CD14-positive monocyte (primary cell): ENCODE data around the gene SMS. TPM values are rescaled to one million over a fixed set of nuclear protein-coding genes. Genes with fewer than 3 reads are reported as not detected.

Source experiments
- DNase-seq, 3 donors: peaks; one replicate each; pipeline ENCODE4 v3.0.0-alpha.2; 2011 to 2022
- H2AFZ ChIP-seq: 2 replicates; pipeline ENCODE4 v1.6.0; 2012; ENCODE audit warnings: mild to moderate bottlenecking, low read depth, low read length, inconsistent platforms; ENCODE audit not compliant: insufficient read depth, poor library complexity, severe bottlenecking
- H3K27ac ChIP-seq, 2 donors: 1 replicate in 1 of 2; 2 replicates in 1 of 2; pipeline ENCODE4 v1.5.1; 2012 to 2013; ENCODE audit warnings: low read length in 2 of 2, control low read depth in 1 of 2, inconsistent platforms in 1 of 2, low read depth in 1 of 2, mild to moderate bottlenecking in 1 of 2
- H3K27me3 ChIP-seq, 2 donors: one replicate each; pipeline versions ENCODE4 v1.6.0 to v1.6.1; 2011 to 2013; ENCODE audit warnings: low read length in 2 of 2; ENCODE audit not compliant: control insufficient read depth in 2 of 2, insufficient read depth in 2 of 2
- H3K36me3 ChIP-seq, 2 donors: replicated peaks in 1 of 2; 1 replicate in 1 of 2; 2 replicates in 1 of 2; pipeline versions ENCODE4 v1.5.1 to v1.6.1; 2012 to 2013; ENCODE audit warnings: low read length in 2 of 2, control low read depth in 1 of 2, inconsistent platforms in 1 of 2, mild to moderate bottlenecking in 1 of 2; ENCODE audit not compliant: insufficient read depth in 2 of 2, control insufficient read depth in 1 of 2
- H3K4me1 ChIP-seq, 2 donors: 1 replicate in 1 of 2; 2 replicates in 1 of 2; pipeline versions ENCODE4 v1.5.1 to v1.6.1; 2012 to 2013; ENCODE audit warnings: low read length in 2 of 2, control low read depth in 1 of 2, inconsistent platforms in 1 of 2, mild to moderate bottlenecking in 1 of 2, moderate library complexity in 1 of 2; ENCODE audit not compliant: insufficient read depth in 2 of 2, control insufficient read depth in 1 of 2
- H3K4me2 ChIP-seq: replicated peaks from 2 replicates; pipeline ENCODE3; 2012; ENCODE audit warnings: low read length, moderate library complexity, mild to moderate bottlenecking; ENCODE audit not compliant: poor library complexity, severe bottlenecking; ENCODE audit errors: extremely low read depth
- H3K4me3 ChIP-seq, 3 experiments: fragments of 200-600 bp in 1 of 3; sonication (generic) in 1 of 3; replicated peaks in 1 of 3; 1 replicate in 2 of 3; 2 replicates in 1 of 3; pipeline ENCODE4 v1.5.1; 2011 to 2013; ENCODE audit warnings: low read length in 3 of 3, mild to moderate bottlenecking in 3 of 3, control low read depth in 2 of 3, low read depth in 2 of 3, inconsistent platforms in 1 of 3, moderate library complexity in 1 of 3
- H3K79me2 ChIP-seq: 2 replicates; pipeline ENCODE4 v1.6.0; 2012; ENCODE audit warnings: mild to moderate bottlenecking, control low read depth, inconsistent platforms, low read length, moderate library complexity; ENCODE audit not compliant: insufficient read depth
- H3K9ac ChIP-seq: 2 replicates; pipeline ENCODE4 v1.6.0; 2017; ENCODE audit warnings: low read length, mild to moderate bottlenecking; ENCODE audit not compliant: insufficient read depth, poor library complexity, severe bottlenecking
- H3K9me3 ChIP-seq, 2 donors: replicated peaks in 1 of 2; 1 replicate in 1 of 2; 2 replicates in 1 of 2; pipeline versions ENCODE4 v1.5.1 to v1.6.1; 2012 to 2013; ENCODE audit warnings: low read length in 2 of 2, control low read depth in 1 of 2; ENCODE audit not compliant: control insufficient read depth in 1 of 2, insufficient read depth in 1 of 2
- H4K20me1 ChIP-seq: 2 replicates; pipeline ENCODE4 v1.6.0; 2012; ENCODE audit warnings: mild to moderate bottlenecking, low read length, control low read depth, moderate library complexity; ENCODE audit not compliant: insufficient read depth
- H3K27ac Mint-ChIP-seq, 7 donors: one replicate each; pipeline ENCODE4 v1.8.0; 2020; ENCODE audit warnings: mild to moderate bottlenecking in 7 of 7, mixed read lengths in 7 of 7, moderate library complexity in 6 of 7, inconsistent platforms in 2 of 7
- H3K27me3 Mint-ChIP-seq, 3 donors: one replicate each; pipeline ENCODE4 v1.8.0; 2021 to 2022; ENCODE audit warnings: low read depth in 3 of 3, mild to moderate bottlenecking in 3 of 3, mixed read lengths in 3 of 3, moderate library complexity in 3 of 3, inconsistent platforms in 1 of 3
- H3K36me3 Mint-ChIP-seq, 2 donors: one replicate each; pipeline ENCODE4 v1.8.0; 2020; ENCODE audit warnings: mixed read lengths in 2 of 2, inconsistent platforms in 1 of 2, mild to moderate bottlenecking in 1 of 2
- H3K4me1 Mint-ChIP-seq: one replicate; pipeline ENCODE4 v1.8.0; 2020; ENCODE audit warnings: mild to moderate bottlenecking, mixed read lengths
- H3K4me3 Mint-ChIP-seq, 2 donors: one replicate each; pipeline ENCODE4 v1.8.0; 2020; ENCODE audit warnings: mild to moderate bottlenecking in 2 of 2, mixed read lengths in 2 of 2, moderate library complexity in 1 of 2
- H3K9me3 Mint-ChIP-seq, 7 donors: one replicate each; pipeline ENCODE4 v1.8.0; 2020 to 2022; ENCODE audit warnings: mixed read lengths in 7 of 7, mild to moderate bottlenecking in 6 of 7, moderate library complexity in 6 of 7, inconsistent platforms in 2 of 7
- WGBS: methylation state at CpG from one replicate; pipeline ENCODE4 v1.1.5; 2013; ENCODE audit warnings: missing lambda C conversion rate; ENCODE audit not compliant: insufficient coverage; 5-methylcytosine and 5-hydroxymethylcytosine counted together
- intact Hi-C, 2 donors: fragments of 100-400 bp; cut with micrococcal nuclease; formaldehyde crosslinking; loops; one replicate each; pipeline versions ENCODE4 v1.15.0 to v1.15.1; 2023
- polyA plus RNA-seq, 3 donors: library from polyadenylated mRNA; depleted of rRNA in 1 of 3; unstranded in 2 of 3; stranded (reverse) in 1 of 3; fragments of 300-500 nt in 2 of 3; fragments of >200 nt in 1 of 3; fragmentation: Illumina TruSeq in 2 of 3; gene quantifications; 1 replicate in 2 of 3; 2 replicates in 1 of 3; pipeline ENCODE4 v1.2.3, GENCODE V29; 2012 to 2021
- TF ChIP-seq, protein P1 (sequence below): fragments of 200-600 bp; IDR thresholded peaks from one replicate; pipeline ENCODE4 v1.8.0; 2022; ENCODE audit warnings: antibody characterized with exemption, mild to moderate bottlenecking

Gene SMS
- polyA plus RNA-seq, 3 donors = 24.9 to 75.4 (median 70.8) TPM

DNA sequence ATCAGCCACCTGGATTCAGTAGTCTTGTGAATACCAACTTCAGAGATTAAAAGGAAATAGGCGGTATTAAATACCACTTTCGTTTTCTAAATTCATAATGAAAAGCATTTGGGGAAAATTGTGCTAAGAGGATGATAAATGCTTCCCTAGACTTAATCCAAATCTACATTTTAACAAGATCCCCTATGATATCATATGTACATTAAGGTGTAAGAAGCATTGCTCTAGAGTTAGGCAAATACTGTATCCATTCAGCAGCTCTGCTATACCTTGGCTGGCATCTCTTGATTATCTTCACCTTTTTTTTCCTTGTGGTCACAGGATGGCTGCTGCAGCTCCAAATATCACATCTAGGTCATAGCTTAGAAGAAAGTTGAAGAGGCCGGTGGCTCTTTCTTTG is 51.0 kb downstream of the SMS start:
- H3K9me3 Mint-ChIP-seq = peaks cover 0 to 3% (median 0%) of the 10 kb centered on the region in 7 donors

DNA sequence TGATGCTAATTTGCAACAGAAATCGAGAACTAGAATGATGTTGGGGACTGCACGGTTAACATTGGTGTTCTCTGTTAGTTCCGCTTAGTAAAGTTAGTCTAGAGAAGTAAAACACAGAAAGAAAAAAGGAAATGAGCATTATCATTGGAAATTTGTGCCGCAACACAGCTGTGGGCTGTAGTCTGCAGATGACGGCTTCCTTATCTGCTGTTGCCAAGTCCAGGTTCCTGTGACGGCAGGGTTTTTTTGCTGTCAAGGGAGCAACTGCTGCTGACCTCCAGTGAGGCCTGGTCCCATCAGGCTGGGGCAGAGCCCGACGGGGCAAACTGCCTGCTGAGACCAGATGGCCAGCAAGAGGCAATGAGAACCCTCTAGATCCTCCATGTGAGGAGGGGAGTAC is 52.8 kb downstream of the SMS start:
- H4K20me1 ChIP-seq = no peaks in the 10 kb centered on the region
- no peak overlapping the region for H3K4me3 Mint-ChIP-seq
- peaks cover 7 to 11% of the 10 kb centered on the region in 2 donors for H3K36me3 Mint-ChIP-seq
- H3K4me2 ChIP-seq = no peak overlapping the region
- TF ChIP-seq, protein P1, sequence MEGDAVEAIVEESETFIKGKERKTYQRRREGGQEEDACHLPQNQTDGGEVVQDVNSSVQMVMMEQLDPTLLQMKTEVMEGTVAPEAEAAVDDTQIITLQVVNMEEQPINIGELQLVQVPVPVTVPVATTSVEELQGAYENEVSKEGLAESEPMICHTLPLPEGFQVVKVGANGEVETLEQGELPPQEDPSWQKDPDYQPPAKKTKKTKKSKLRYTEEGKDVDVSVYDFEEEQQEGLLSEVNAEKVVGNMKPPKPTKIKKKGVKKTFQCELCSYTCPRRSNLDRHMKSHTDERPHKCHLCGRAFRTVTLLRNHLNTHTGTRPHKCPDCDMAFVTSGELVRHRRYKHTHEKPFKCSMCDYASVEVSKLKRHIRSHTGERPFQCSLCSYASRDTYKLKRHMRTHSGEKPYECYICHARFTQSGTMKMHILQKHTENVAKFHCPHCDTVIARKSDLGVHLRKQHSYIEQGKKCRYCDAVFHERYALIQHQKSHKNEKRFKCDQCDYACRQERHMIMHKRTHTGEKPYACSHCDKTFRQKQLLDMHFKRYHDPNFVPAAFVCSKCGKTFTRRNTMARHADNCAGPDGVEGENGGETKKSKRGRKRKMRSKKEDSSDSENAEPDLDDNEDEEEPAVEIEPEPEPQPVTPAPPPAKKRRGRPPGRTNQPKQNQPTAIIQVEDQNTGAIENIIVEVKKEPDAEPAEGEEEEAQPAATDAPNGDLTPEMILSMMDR = no peak
- 0% methylated on average over 4 of the region's 8 CpGs for WGBS
- H3K9me3 Mint-ChIP-seq = peaks cover 0 to 9% (median 1%) of the 10 kb centered on the region in 7 donors
- H3K27ac Mint-ChIP-seq = peak overlapping the region; percentile 93 to 98 (median 96)
- H2AFZ ChIP-seq = no peak overlapping the region
- peaks cover 66 to 71% of the 10 kb centered on the region in 2 donors for H3K4me1 ChIP-seq
- no peak overlapping the region for H3K4me3 ChIP-seq
- no peaks in the 10 kb centered on the region for H3K27me3 ChIP-seq
- peak overlapping the region; percentile 47 for H3K9ac ChIP-seq
- peaks cover 0 to 12% (median 0%) of the 10 kb centered on the region in 3 donors for H3K27me3 Mint-ChIP-seq
- no peaks in the 10 kb centered on the region for H3K9me3 ChIP-seq
- no peaks in the 10 kb centered on the region for H3K79me2 ChIP-seq
- peak; percentile 84 to 87 (median 85) for DNase-seq
- H3K36me3 ChIP-seq = no peaks in the 10 kb centered on the region
- H3K27ac ChIP-seq = peak overlapping the region; percentile 89 to 97
- peaks cover 68% of the 10 kb centered on the region for H3K4me1 Mint-ChIP-seq
- intact Hi-C loops = loop anchor here in 1 of 2 donors (10.0 kb wide), 1 partner anchor 52 kb away; no protein-coding TSS in a partner anchor

More for the DNA sequence above, 51.0 kb downstream of the SMS start:
- H3K27me3 ChIP-seq = no peaks in the 10 kb centered on the region
- H3K4me2 ChIP-seq = no peak overlapping the region
- Mint-ChIP-seq H3K27ac (peak overlapping the region in 6 of 7 donors; percentile 37 to 96 (median 86)), H3K36me3 (peaks cover 18 to 19% of the 10 kb centered on the region in 2 donors), H3K4me1 (peaks cover 53% of the 10 kb centered on the region), H3K4me3 (no peak overlapping the region), H3K27me3 (peaks cover 0 to 8% (median 0%) of the 10 kb centered on the region in 3 donors)
- intact Hi-C loops = loop anchor here in 1 of 2 donors (10.0 kb wide), 1 partner anchor 53 kb away; no protein-coding TSS in a partner anchor
- no peaks in the 10 kb centered on the region for H4K20me1 ChIP-seq
- WGBS = no CpG with 5 or more reads among the region's 3 CpGs
- no peaks in the 10 kb centered on the region for H3K79me2 ChIP-seq
- H3K9me3 ChIP-seq = no peaks in the 10 kb centered on the region
- peaks cover 51 to 57% of the 10 kb centered on the region in 2 donors for H3K4me1 ChIP-seq
- H3K9ac ChIP-seq = no peak overlapping the region
- DNase-seq = no peak
- H3K36me3 ChIP-seq = peaks cover 3 to 13% of the 10 kb centered on the region in 2 donors
- H3K27ac ChIP-seq = peak overlapping the region; percentile 17 to 66
- H3K4me3 ChIP-seq = no peak overlapping the region
- TF ChIP-seq, protein P1 = no peak
- H2AFZ ChIP-seq = no peak overlapping the region
